Upper lobe of left lung (tissue), 6 donors: ENCODE results near the gene TPO. TPM values are rescaled to one million over a fixed set of nuclear protein-coding genes. Genes with fewer than 3 reads are reported as not detected.
A peak's percentile ranks its signal among the peaks of the same experiment; 100 is the strongest.
"Not testable (repeated sequence)": the region's sequence is repeated elsewhere in the genome, so short reads cannot be mapped to it uniquely, and the experiment has no call there.

Experiments
- ATAC-seq, 2 donors: fragments of 200-7000 bp; cut with Tn5 transposase; one replicate each; pipeline ENCODE4 v1.9.1; 2022; ENCODE audit warnings: mild to moderate bottlenecking in 2 of 2, moderate library complexity in 2 of 2; ENCODE audit not compliant: low FRiP score in 2 of 2
- DNase-seq, 2 donors: peaks; one replicate each; pipeline ENCODE4 v3.0.0-alpha.2; 2019 to 2020
- H3K27ac ChIP-seq, 4 donors: fragments of 200-600 bp; sonication (generic); one replicate each; pipeline ENCODE4 v1.5.1; 2016 to 2019
- H3K27me3 ChIP-seq, 4 donors: fragments of 200-600 bp; sonication (generic); one replicate each; pipeline ENCODE4 v1.5.1; 2017 to 2019
- H3K36me3 ChIP-seq, 4 donors: fragments of 200-600 bp; sonication (generic); one replicate each; pipeline ENCODE4 v1.5.1; 2016 to 2019
- H3K4me1 ChIP-seq, 4 donors: fragments of 200-600 bp; sonication (generic); one replicate each; pipeline ENCODE4 v1.5.1; 2018 to 2019
- H3K4me3 ChIP-seq, 4 donors: fragments of 200-600 bp; sonication (generic); one replicate each; pipeline ENCODE4 v1.5.1; 2017 to 2019; ENCODE audit warnings: mild to moderate bottlenecking in 2 of 4, moderate library complexity in 1 of 4
- H3K9me3 ChIP-seq, 4 donors: fragments of 200-600 bp; sonication (generic); one replicate each; pipeline ENCODE4 v1.5.1; 2018 to 2019
- CTCF ChIP-seq, 6 experiments: fragments of 450-650 bp in 4 of 6; fragments of 200-600 bp in 2 of 6; sonication (generic) in 2 of 6; IDR thresholded peaks; one replicate each; pipeline ENCODE4 v1.5.1; 2016 to 2019; ENCODE audit warnings: antibody characterized with exemption in 6 of 6
- EP300 ChIP-seq, 4 donors: sonication (generic); formaldehyde crosslinking; IDR thresholded peaks; one replicate each; pipeline ENCODE4 v1.5.1; 2017; ENCODE audit warnings: antibody characterized with exemption in 4 of 4, control low read depth in 2 of 4
- POLR2A ChIP-seq, 4 donors: fragments of 450-650 bp; IDR thresholded peaks; one replicate each; pipeline ENCODE4 v1.5.1; 2016 to 2017; ENCODE audit warnings: antibody characterized with exemption in 4 of 4, mild to moderate bottlenecking in 2 of 4
- POLR2AphosphoS5 ChIP-seq, 2 donors: sonication (generic); formaldehyde crosslinking; IDR thresholded peaks; one replicate each; pipeline ENCODE4 v1.5.1; 2017; ENCODE audit warnings: antibody characterized with exemption in 2 of 2
- WGBS, 2 donors: methylation state at CpG; one replicate each; pipeline ENCODE4 v1.1.5; 2017 to 2018; 5-methylcytosine and 5-hydroxymethylcytosine counted together
- total RNA-seq, 6 donors: library from RNA; depleted of rRNA in 4 of 6; stranded (reverse); fragments of >200 nt in 4 of 6; gene quantifications; one replicate each; pipeline versions ENCODE4 v1.1.0 to v1.2.1, GENCODE V29; 2016 to 2021
- donor health status: DM: no; HTN: no; CAD: no; lungs with moderate emphysema.
- donor health status: DM: no; HTN: yes; CAD: no; lungs with severe emphysema.

The TPO gene
- total RNA-seq, 6 donors from 2014 or later, result 0.06 to 0.39 TPM; not detected in 4

GRCh38 chr2:1569879-1570450 lies 156.7 kb downstream of the TPO start:
- no peak for ATAC-seq
- 84 to 85% methylated on average over 9 to 10 of the region's 10 CpGs for WGBS, 2 donors

GRCh38 chr2:1571477-1572417 lies 158.5 kb downstream of the TPO start:
- WGBS, 2 donors, result 79 to 87% methylated on average over 14 to 17 of the region's 17 CpGs
- no peak for DNase-seq
- Histone ChIP-seq H3K27ac (no peak overlapping the region), H3K36me3 (no peaks in the 10 kb centered on the region), H3K4me3 (no peak overlapping the region), H3K4me1 (no peaks in the 10 kb centered on the region), H3K9me3 (no peaks in the 10 kb centered on the region), H3K27me3 (no peaks in the 10 kb centered on the region)
- ATAC-seq, result no peak
- TF ChIP-seq POLR2AphosphoS5 (IDR thresholded peaks at IDR 0.05) (no peak), CTCF (IDR thresholded peaks at IDR 0.05) (no peak), EP300 (IDR thresholded peaks at IDR 0.05) (no peak), POLR2A (IDR thresholded peaks at IDR 0.05) (no peak)

More at GRCh38 chr2:1569879-1570450, 156.7 kb downstream of the TPO start:
- no peak overlapping the region for H3K4me3 ChIP-seq
- TF ChIP-seq POLR2AphosphoS5 (IDR thresholded peaks at IDR 0.05) (no peak), EP300 (IDR thresholded peaks at IDR 0.05) (no peak)
- no peaks in the 10 kb centered on the region for H3K4me1 ChIP-seq
- DNase-seq, result no peak
- no peaks in the 10 kb centered on the region for H3K27me3 ChIP-seq
- H3K9me3 ChIP-seq, result no peaks in the 10 kb centered on the region
- H3K36me3 ChIP-seq, result no peaks in the 10 kb centered on the region
- no peak overlapping the region for H3K27ac ChIP-seq

- no peaks in the 10 kb centered on the region for H3K4me1 ChIP-seq
- no peak overlapping the region for H3K4me3 ChIP-seq
- ATAC-seq, result peak in 1 of 2 donors; percentile 94
- H3K27me3 ChIP-seq, result no peaks in the 10 kb centered on the region
- 87 to 90% methylated on average over 10 of the region's 10 CpGs for WGBS, 2 donors
- H3K9me3 ChIP-seq, result no peaks in the 10 kb centered on the region
- no peaks in the 10 kb centered on the region for H3K36me3 ChIP-seq
- TF ChIP-seq POLR2A (IDR thresholded peaks at IDR 0.05) (no peak), EP300 (IDR thresholded peaks at IDR 0.05) (no peak), POLR2AphosphoS5 (IDR thresholded peaks at IDR 0.05) (no peak)
- DNase-seq, result no peak
- H3K27ac ChIP-seq, result no peak overlapping the region
Observed at GRCh38 chr2:1572638-1573037, 159.4 kb downstream of the TPO start.

- Histone ChIP-seq H3K27ac (no peak overlapping the region), H3K27me3 (no peaks in the 10 kb centered on the region), H3K4me1 (no peaks in the 10 kb centered on the region), H3K36me3 (no peaks in the 10 kb centered on the region), H3K9me3 (no peaks in the 10 kb centered on the region), H3K4me3 (no peak overlapping the region)
- ATAC-seq (no peak), DNase-seq (no peak)
- WGBS, 2 donors, result 90 to 91% methylated on average over 5 of the region's 5 CpGs
- TF ChIP-seq EP300 (IDR thresholded peaks at IDR 0.05) (no peak), POLR2AphosphoS5 (IDR thresholded peaks at IDR 0.05) (no peak), CTCF (IDR thresholded peaks at IDR 0.05) (no peak), POLR2A (IDR thresholded peaks at IDR 0.05) (no peak)
Observed at GRCh38 chr2:1577846-1578245, 164.6 kb downstream of the TPO start.

- 84% methylated on average over 16 of the region's 19 CpGs; no CpG with 5 or more reads in 1 of the 2 donors for WGBS, 2 donors
- H3K4me3 ChIP-seq, H3K4me1 ChIP-seq, DNase-seq, ATAC-seq, H3K36me3 ChIP-seq, H3K27ac ChIP-seq, H3K9me3 ChIP-seq, H3K27me3 ChIP-seq: not testable (repeated sequence)
Observed at GRCh38 chr2:1581257-1581964, 168.1 kb downstream of the TPO start.
